ENCODE measurements around the gene RXFP4. TPM values are rescaled to one million over a fixed set of nuclear protein-coding genes. Genes with fewer than 3 reads are reported as not detected.
A peak's percentile ranks its signal among the peaks of the same experiment; 100 is the strongest.

Gene RXFP4
- total RNA-seq, 2 donors from 2014 or later, result not detected

GRCh38 chr1:155976062-155976912, 34.8 kb downstream of the RXFP4 start:
- DNase-seq (ENCODE audit: low spot score) (no peak), ATAC-seq (ENCODE audit: insufficient number of reproducible peaks, low FRiP score, low read depth) (no peak)
- H3K27ac ChIP-seq, result peak overlapping the region; percentile 96 to 97
- no peaks in the 10 kb centered on the region for H3K36me3 ChIP-seq
- no peak for TF ChIP-seq CTCF (IDR thresholded peaks at IDR 0.05)
- no peaks in the 10 kb centered on the region for H3K9me3 ChIP-seq
- peaks cover 44 to 74% of the 10 kb centered on the region in 2 donors for H3K4me1 ChIP-seq (ENCODE audit: control insufficient read depth in 1 of 2, low read depth in 2 of 2)
- peak overlapping the region; percentile 95 for H3K4me3 ChIP-seq
- H3K27me3 ChIP-seq (replicated peaks; ENCODE audit: insufficient read depth), result no peaks in the 10 kb centered on the region

- Histone ChIP-seq H3K4me1 (ENCODE audit: control insufficient read depth in 1 of 2, low read depth in 2 of 2) (peaks cover 49 to 75% of the 10 kb centered on the region in 2 donors), H3K27me3 (replicated peaks; ENCODE audit: insufficient read depth) (no peaks in the 10 kb centered on the region), H3K27ac (peak overlapping the region; percentile 96 to 97), H3K4me3 (peak overlapping the region; percentile 95), H3K36me3 (no peaks in the 10 kb centered on the region), H3K9me3 (no peaks in the 10 kb centered on the region)
- no peak for ATAC-seq (ENCODE audit: insufficient number of reproducible peaks, low FRiP score, low read depth)
- no peak for DNase-seq (ENCODE audit: low spot score)
- TF ChIP-seq CTCF (IDR thresholded peaks at IDR 0.05), result no peak
These were observed 35.7 kb downstream of the RXFP4 start for GRCh38 chr1:155976913-155977689.

GRCh38 chr1:155977690-155978324, 36.4 kb downstream of the RXFP4 start:
- H3K27ac ChIP-seq, result peak overlapping the region; percentile 96 to 97
- TF ChIP-seq CTCF (IDR thresholded peaks at IDR 0.05), result no peak
- DNase-seq (ENCODE audit: low spot score) (no peak), ATAC-seq (ENCODE audit: insufficient number of reproducible peaks, low FRiP score, low read depth) (no peak)
- H3K4me3 ChIP-seq, result peak overlapping the region; percentile 95
- no peaks in the 10 kb centered on the region for H3K36me3 ChIP-seq
- no peaks in the 10 kb centered on the region for H3K9me3 ChIP-seq
- peaks cover 47 to 75% of the 10 kb centered on the region in 2 donors for H3K4me1 ChIP-seq (ENCODE audit: control insufficient read depth in 1 of 2, low read depth in 2 of 2)
- H3K27me3 ChIP-seq (replicated peaks; ENCODE audit: insufficient read depth), result no peaks in the 10 kb centered on the region

GRCh38 chr1:155978325-155978972, 37.0 kb downstream of the RXFP4 start, which contains the start of gene ARHGEF2:
Gene ARHGEF2 (minus strand): TSS chr1:155978547. CDS start chr1:155978427, 120 bp downstream.
- peak within 1 kb of the TSS; percentile 96 to 97 for H3K27ac ChIP-seq
- no peaks in the 10 kb centered on the region for H3K27me3 ChIP-seq (replicated peaks; ENCODE audit: insufficient read depth)
- no peaks in the 10 kb centered on the region for H3K9me3 ChIP-seq
- no peak for ATAC-seq (ENCODE audit: insufficient number of reproducible peaks, low FRiP score, low read depth)
- DNase-seq (ENCODE audit: low spot score), result peak; percentile 54
- no peak for TF ChIP-seq CTCF (IDR thresholded peaks at IDR 0.05)
- H3K4me1 ChIP-seq (ENCODE audit: control insufficient read depth in 1 of 2, low read depth in 2 of 2), result peaks cover 46 to 75% of the 10 kb centered on the region in 2 donors
- peak within 1 kb of the TSS; percentile 95 for H3K4me3 ChIP-seq
- no peaks in the 10 kb centered on the region for H3K36me3 ChIP-seq

All from thoracic aorta (tissue), 2 donors.